Right lung (tissue), 5 donors: ENCODE data around the gene HS3ST6. TPM values are rescaled to one million over a fixed set of nuclear protein-coding genes. Genes with fewer than 3 reads are reported as not detected.
"Not testable (repeated sequence)": the region's sequence is repeated elsewhere in the genome, so short reads cannot be mapped to it uniquely, and the experiment has no call there.

Experiments
- DNase-seq, 2 donors: peaks; one replicate each; pipeline ENCODE4 v3.0.0-alpha.2; 2013
- polyA plus RNA-seq, 5 donors: library from polyadenylated mRNA; unstranded; fragments of 120-200 nt; gene quantifications; one replicate each; pipeline versions ENCODE4 v1.2.1 to v1.2.3, GENCODE V29; 2013; ENCODE audit warnings: inconsistent platforms in 1 of 5, low replicate concordance in 1 of 5; ENCODE audit not compliant: insufficient read length in 5 of 5, insufficient read depth in 1 of 5

HS3ST6 gene
- polyA plus RNA-seq, 5 donors, result 0.09 to 0.40 (median 0.18) TPM

- DNase-seq, result no peak
Observed at GRCh38 chr16:1947369-1947670, 29.1 kb upstream of the HS3ST6 start.

GRCh38 chr16:1946495-1947368 is 28.5 kb upstream of the HS3ST6 start:
- no peak for DNase-seq

DNA sequence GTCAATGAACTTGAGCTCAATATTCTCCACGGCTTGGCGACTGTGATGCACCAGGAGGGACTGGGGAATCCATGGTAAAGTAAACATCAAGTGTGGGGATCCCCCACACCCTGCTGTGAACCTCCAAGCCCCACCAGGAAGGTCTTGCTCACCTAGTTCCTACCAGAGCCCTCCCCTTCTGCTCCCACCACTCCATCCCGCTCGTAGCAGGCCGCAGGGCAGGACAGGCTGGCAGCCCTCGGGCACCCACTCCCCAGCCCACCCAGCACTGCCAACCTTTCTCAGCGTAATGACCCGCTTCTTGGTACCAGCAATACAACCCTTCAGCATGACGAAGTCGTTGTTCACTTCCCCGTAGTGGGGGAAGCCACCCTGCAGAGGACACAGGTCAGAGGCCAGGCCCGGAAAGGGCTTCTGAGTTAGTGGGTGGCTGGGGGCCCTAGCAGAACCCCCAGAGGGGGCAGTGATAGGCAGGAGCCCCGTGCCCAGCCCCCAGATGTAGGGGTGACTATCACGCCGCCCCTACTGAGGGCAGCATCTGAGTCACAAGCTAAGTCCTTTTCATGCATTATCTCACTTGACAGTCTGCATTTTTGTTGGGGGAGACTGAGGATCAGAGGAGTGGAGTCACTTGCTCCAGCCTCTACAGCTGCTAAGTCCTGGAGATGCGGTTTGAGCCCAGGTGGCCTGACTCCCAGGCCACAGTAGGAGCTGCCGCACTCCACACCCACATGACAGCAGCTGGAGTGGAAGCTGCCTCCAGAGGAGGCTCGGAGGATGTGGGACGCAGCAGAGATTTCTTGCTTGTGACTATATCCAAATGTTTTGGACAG is 27.6 kb upstream of the HS3ST6 start:
- no peak for DNase-seq

GRCh38 chr16:1944612-1945199 is 26.5 kb upstream of the HS3ST6 start:
- DNase-seq, result no peak

- peak; percentile 97 for DNase-seq
Observed at GRCh38 chr16:1942810-1943726, 24.9 kb upstream of the HS3ST6 start, which contains the start of gene MSRB1. TSS of gene MSRB1 (minus strand) at chr16:1943199. CDS start at chr16:1943156, 43 bp downstream.

GRCh38 chr16:1942047-1942809 is 24.0 kb upstream of the HS3ST6 start:
- DNase-seq, result no peak

GRCh38 chr16:1941162-1942046 is 23.2 kb upstream of the HS3ST6 start:
- no peak for DNase-seq

DNA sequence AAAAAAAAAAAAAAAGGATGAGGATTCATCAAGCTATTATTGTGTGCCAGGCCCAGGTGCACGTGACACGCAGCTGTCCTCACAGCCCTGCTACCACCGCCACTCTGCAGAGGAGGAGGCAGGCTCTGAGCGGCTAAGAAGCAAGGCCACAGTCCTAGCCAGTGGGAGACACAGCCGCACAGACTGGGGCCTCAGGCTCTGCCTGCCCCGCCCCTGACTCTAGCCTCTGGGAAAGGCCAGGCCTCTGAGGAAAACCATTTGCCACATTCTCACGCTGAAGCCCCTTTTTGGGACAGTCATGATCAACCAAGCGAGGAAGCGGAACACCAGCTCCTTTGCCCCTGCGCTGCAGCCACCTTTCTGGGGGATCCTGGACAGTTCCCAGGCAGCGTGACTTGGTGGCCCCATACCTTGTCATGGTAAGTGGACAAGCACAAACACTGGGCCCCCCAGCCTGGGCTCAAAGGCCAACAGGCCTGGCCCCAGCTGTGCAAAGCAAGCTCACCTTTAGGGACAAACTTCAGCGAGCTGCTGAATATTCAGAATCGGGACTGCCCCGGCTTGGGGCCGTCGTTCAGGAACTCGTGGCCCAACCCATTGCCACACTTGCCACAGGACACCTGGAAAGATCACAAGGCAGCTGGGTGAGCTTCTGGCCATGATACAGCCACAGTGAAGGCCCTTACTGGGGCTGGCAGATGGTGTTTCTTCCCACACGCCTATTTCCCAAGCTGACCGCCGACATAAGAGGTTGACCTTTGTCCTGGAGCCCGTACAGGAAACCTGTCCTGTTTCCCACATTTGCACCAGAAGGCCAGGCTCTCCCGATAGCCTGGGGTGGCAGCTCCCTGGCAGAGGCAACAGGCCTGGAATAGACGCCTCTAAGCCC is 22.3 kb upstream of the HS3ST6 start:
- no peak for DNase-seq

DNA sequence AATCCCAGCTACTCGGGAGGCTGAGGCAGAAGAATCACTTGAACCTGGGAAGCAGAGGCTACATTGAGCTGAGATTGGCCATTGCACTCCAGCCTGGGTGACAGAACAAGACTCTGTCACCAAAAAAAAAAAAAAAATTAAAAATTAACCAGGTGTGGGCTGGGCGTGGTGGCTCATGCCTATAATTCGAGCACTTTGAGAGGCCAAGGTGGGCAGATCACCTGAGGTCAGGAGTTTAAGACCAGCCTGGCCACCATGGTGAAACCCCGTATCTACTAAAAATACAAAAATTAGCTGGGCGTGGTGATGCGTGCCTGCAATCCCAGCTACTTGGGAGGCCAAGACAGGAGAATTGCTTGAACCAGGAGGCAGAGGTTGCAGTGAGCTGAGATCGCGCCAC is 21.6 kb upstream of the HS3ST6 start:
- not testable (repeated sequence) for DNase-seq

DNA sequence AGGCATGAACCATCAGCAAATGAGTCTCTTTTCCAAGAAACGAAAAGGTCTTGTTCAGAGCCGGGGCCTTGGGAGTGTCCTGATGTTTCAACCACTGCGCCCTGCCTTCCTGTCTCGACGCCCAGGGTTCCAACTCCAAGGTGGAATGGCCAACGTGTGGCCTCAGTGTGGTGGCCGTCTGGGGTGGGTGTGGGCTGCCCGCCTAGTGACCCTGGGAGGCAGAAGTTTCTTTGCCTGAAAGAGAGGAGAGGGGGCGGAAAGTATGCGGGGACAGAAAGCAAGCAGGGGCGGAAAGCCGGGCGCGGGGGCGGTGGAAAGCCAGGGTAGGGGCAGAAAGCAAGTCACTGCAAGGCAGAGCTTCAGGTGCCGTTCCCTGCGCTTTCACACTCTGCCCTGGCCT is 20.7 kb upstream of the HS3ST6 start:
- DNase-seq, result no peak

GRCh38 chr16:1938316-1938715 is 20.1 kb upstream of the HS3ST6 start:
- no peak for DNase-seq

DNA sequence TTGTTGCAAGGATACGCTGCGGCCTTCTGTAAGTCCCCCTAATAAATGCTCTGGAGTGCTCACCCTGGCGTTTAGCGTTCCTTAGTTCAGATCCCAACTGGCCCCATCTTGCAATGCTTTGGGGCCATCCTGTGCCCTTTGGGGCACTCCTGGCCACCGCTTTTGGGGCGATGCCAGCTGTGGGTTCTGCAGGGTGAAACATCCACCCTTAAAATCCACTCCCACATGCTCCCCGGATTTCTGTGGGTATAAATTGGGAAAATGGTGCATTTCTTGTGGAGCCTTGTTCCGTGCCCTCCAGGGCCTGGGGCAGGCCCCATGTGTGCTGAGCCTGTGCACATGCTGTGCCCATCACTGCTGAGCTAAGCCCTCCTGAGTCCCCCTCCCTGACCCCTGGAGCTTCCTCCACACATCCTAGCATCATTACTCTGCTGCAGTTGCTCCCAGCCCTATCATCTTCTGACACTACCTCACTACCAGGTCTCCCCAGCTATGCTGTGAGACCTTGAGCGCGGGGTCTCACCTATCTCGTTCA is 18.8 kb upstream of the HS3ST6 start:
- no peak for DNase-seq

- no peak for DNase-seq
Observed at GRCh38 chr16:1933097-1933661, 15.0 kb upstream of the HS3ST6 start.

DNA sequence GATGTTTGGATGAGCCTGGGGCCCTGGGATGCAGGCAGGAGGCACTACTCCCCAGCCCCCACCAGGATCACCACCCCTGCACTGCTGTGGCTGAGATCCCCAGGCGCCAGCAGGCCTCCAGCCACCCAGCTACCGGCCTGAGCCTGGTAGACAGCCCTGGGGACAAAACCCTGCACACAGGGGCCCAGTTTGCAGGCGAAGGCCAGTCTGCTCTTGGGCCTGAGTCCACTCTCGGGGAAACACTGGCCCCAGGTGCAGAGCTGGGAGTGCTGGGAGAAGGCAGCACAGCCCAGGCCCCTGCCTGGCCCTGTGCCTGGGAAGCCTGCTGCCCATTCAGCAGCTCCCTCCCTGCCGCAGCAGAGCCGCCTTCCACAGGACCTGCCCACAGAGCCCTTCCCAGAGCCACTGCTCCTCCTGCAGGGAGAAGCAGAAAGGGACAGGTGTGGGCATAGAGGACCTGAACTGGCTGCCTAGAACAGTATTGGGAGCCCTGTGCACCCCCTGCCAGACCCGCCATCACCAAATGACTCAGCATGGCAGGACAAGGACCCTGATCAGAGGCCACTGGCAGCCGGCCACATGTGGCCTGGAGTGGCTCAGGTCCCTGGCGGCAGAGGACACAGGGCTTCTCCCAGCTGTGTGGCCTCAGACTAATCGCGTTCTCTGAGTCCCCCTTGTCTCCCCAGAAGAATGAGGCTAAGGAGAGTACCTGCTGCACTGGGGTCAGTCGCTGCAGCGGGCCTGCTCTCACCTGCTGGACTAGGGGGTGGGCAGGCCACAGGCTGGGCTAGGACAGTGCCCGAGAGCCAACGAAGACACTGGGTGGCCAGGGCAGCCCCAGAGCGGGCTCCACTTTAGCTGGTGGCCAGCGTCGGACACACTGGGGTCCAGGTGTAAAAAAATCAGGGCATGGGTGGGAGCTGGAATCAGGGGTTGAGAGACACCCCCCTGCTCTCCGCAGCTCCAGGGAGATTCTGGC is 14.1 kb upstream of the HS3ST6 start:
- DNase-seq, result no peak

DNA sequence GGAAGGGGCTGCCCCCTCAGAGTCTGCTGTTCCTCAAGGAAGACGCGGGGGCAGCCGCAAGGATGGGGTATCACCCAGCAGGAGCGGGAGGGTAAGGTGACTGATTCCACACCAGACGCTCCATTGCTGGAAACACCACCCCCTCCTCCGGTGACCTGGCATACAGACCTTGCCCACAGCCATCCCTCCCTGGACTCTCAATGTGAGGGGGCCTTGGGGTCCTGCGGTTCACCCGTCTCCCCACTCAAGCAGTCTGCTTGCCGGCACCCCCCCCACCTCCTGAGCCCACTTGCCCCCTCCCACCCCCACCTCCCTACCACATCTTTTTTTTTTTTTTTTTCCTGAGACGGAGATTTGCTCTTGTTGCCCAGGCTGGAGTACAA is 12.1 kb upstream of the HS3ST6 start:
- no peak for DNase-seq

DNA sequence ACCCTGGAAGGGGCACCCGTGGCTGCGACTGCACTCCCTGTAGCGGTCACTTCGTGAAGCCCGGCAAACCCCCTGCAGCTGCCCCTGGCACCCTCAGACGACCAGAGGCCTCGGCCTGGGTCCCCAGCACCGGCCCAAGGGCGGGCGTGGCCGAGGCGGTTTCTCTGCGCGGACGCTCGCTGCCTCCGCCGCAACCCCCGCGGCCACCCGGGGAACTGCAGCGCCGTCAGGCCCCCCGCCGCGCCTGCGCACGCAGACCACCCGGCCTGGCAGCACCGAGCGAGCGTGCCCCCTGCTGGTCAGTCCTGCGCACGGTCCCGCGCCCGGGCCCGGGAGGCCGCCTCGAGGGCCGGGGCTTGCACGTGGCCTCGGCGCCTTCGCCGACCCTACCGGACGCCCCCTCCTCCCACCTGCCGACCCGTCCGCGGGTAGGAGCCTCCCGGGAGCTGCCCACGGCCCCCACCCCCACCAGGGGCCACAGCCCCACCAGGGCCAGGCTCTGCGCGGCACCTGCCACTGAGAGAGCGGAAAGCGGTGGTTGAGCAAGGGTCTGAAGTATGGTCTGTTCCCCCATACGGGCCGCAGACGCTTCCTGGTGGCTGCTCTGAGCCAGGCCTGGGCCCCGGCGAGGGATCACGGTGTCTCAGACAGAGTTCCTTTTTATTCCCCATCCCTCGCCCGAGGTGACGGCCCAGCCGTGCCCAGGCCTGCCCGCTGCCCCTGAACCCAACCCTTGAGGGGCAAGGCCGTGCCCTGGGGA is 11.5 kb upstream of the HS3ST6 start:
- peak; percentile 84 to 88 for DNase-seq
